Kidney epithelial cell (primary cell): ENCODE measurements around the gene TTC33. TPM values are rescaled to one million over a fixed set of nuclear protein-coding genes. Genes with fewer than 3 reads are reported as not detected.
"Not testable (repeated sequence)": the region's sequence is repeated elsewhere in the genome, so short reads cannot be mapped to it uniquely, and the experiment has no call there.

Source experiments
- DNase-seq: peaks from one replicate; pipeline ENCODE4 v3.0.0-alpha.2; 2010; ENCODE audit warnings: low read depth
- H3K27me3 ChIP-seq: 2 replicates; pipeline ENCODE4 v1.6.0; 2011; ENCODE audit warnings: low read length; ENCODE audit not compliant: control insufficient read depth, insufficient read depth
- H3K36me3 ChIP-seq: 2 replicates; pipeline ENCODE4 v1.5.1; 2011; ENCODE audit warnings: low read length; ENCODE audit not compliant: control insufficient read depth, insufficient read depth
- H3K4me3 ChIP-seq: 2 replicates; pipeline ENCODE4 v1.5.1; 2011; ENCODE audit warnings: low read depth, mild to moderate bottlenecking, control low read depth, low read length
- CTCF ChIP-seq: IDR thresholded peaks from 2 replicates; pipeline ENCODE4 v1.5.1; 2011; ENCODE audit warnings: mild to moderate bottlenecking, moderate library complexity, low read length, control low read depth, inconsistent platforms; ENCODE audit not compliant: insufficient read depth, poor library complexity, severe bottlenecking
- total RNA-seq: library from RNA; depleted of rRNA; stranded (reverse); fragments of >200 nt; gene quantifications from 2 replicates; pipeline ENCODE4 v1.2.3, GENCODE V29; 2015

TTC33 gene
- total RNA-seq, 1 donor from 2014 or later = 13.8 TPM

- TF ChIP-seq CTCF = no peak
- no peak overlapping the region for H3K4me3 ChIP-seq
- no peaks in the 10 kb centered on the region for H3K36me3 ChIP-seq
- no peaks in the 10 kb centered on the region for H3K27me3 ChIP-seq
- DNase-seq = no peak
Measured at GRCh38 chr5:40599676-40600075, 156.1 kb downstream of the TTC33 start.

- H3K36me3 ChIP-seq = no peaks in the 10 kb centered on the region
- H3K27me3 ChIP-seq = no peaks in the 10 kb centered on the region
- H3K4me3 ChIP-seq = no peak overlapping the region
- DNase-seq = no peak
- no peak for TF ChIP-seq CTCF
Measured at GRCh38 chr5:40594811-40595210, 160.9 kb downstream of the TTC33 start.

- not testable (repeated sequence) for H3K36me3 ChIP-seq, H3K27me3 ChIP-seq, H3K4me3 ChIP-seq, DNase-seq
Measured at GRCh38 chr5:40591727-40592396, 163.9 kb downstream of the TTC33 start.

- no peak for TF ChIP-seq CTCF
- no peak for DNase-seq
- Histone ChIP-seq H3K27me3 (no peaks in the 10 kb centered on the region), H3K36me3 (no peaks in the 10 kb centered on the region), H3K4me3 (no peak overlapping the region)
Measured at GRCh38 chr5:40587376-40587775, 168.4 kb downstream of the TTC33 start.

DNA sequence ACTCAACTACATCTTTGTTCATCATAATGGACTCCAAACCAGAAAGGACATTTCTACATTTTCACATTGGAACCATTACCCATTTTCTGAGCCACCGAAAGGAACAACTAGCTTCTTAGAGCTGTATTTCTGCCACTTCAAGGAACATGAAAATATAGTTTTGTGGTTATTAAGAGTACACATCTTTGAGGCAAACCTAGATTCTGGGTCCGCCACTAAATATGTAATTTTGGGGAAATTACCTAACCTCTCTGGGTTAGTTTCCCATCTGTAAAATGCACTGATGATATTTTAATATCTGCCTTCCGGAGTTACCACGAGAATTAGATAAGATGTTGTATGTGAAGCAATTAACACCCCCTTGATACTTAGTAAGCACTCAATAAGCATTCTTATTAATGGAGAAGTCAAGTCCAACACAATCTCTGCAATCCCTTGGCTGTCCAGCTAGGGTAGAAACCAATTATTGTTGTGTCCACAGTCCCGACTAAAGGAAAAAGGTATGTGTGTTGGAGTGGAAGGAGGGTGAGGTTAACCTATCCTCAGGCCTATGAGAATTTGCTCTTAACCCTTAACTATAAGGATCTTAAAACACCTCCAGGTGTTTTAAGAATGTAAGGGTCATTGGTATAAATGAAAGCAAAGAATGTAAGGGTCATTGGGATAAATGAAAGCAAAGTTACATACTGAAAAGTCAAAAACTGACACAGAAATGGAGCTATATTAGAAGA lies 170.1 kb downstream of the TTC33 start:
- DNase-seq = no peak
- Histone ChIP-seq H3K27me3 (no peaks in the 10 kb centered on the region), H3K4me3 (no peak overlapping the region), H3K36me3 (no peaks in the 10 kb centered on the region)
- no peak for TF ChIP-seq CTCF

DNA sequence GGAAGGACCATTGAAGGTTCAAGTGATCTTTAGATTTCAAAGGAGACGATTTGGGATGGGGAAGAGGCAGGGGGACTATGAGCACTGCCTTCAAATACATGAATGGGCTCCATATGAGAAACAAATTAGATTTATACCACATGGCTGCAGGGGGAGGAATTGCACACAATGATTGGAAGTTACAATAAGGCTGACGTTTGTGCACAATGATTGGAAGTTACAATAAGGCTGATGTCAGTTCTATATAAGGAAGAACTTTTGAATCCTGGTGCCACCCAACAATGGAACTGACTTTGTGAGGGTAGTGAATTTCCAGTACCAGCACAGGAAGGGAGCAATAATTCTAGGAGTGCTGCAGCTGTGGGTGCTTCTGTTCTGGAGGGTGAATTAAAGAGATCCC lies 171.7 kb downstream of the TTC33 start:
- Histone ChIP-seq H3K27me3 (no peaks in the 10 kb centered on the region), H3K4me3 (no peak overlapping the region), H3K36me3 (no peaks in the 10 kb centered on the region)
- DNase-seq = no peak
- no peak for TF ChIP-seq CTCF
